A549 (cell line): Measurements from ENCODE around the gene HOXD12. TPM values are rescaled to one million over a fixed set of nuclear protein-coding genes. Genes with fewer than 3 reads are reported as not detected.
A peak's percentile ranks its signal among the peaks of the same experiment; 100 is the strongest.

Source experiments
- ATAC-seq, 2 experiments: fragments of 200-7000 bp in 1 of 2; fragments of >200 bp in 1 of 2; cut with Nextera tagmentation in 1 of 2; cut with Tn5 transposase in 1 of 2; 3 replicates each; pipeline versions ENCODE4 v1.8.0 to v1.9.1; 2018 to 2020; ENCODE audit warnings: mild to moderate bottlenecking in 1 of 2, moderate library complexity in 1 of 2
- CTCF ChIA-PET: fragments of 300-600 bp; sonication (Branson Sonifier 250); formaldehyde crosslinking; extraction: SDS; loops from one replicate; lab custom pipeline; 2021; ENCODE audit warnings: antibody characterized with exemption, inconsistent platforms; lab: Yijun Ruan, JAX
- POLR2A ChIA-PET: fragments of 350-600 bp; formaldehyde crosslinking; extraction: SDS; loops from one replicate; lab custom pipeline; 2021; ENCODE audit warnings: antibody characterized with exemption, inconsistent platforms; lab: Yijun Ruan, JAX
- DNase-seq, 2 experiments: peaks; one replicate each; pipeline versions ENCODE4 v3.0.0 to v3.0.0-alpha.2; 2011 to 2016; ENCODE audit warnings: low read depth in 1 of 2, low spot score in 1 of 2
- FAIRE-seq: peaks from 2 replicates; lab custom pipeline; 2011; peaks lifted over from hg19 to GRCh38; lab: Jason Lieb, UNC
- H3K27ac ChIP-seq, 2 experiments: fragments of >200 bp; sonication (Bioruptor Twin); formaldehyde crosslinking; 3 replicates each; pipeline ENCODE4 v1.5.1; 2016 to 2017
- H3K4me1 ChIP-seq: fragments of >200 bp; sonication (Bioruptor Twin); formaldehyde crosslinking; 3 replicates; pipeline ENCODE4 v1.6.1; 2016
- H3K4me2 ChIP-seq: fragments of >200 bp; sonication (Bioruptor Twin); formaldehyde crosslinking; 3 replicates; pipeline ENCODE4 v1.6.1; 2016
- H3K4me3 ChIP-seq: fragments of >200 bp; sonication (Bioruptor Twin); formaldehyde crosslinking; 3 replicates; pipeline ENCODE4 v1.5.1; 2016
- H3K9me3 ChIP-seq: fragments of >200 bp; sonication (Bioruptor Twin); formaldehyde crosslinking; 3 replicates; pipeline ENCODE4 v1.6.1; 2016
- CBX2 ChIP-seq: fragments of 200-600 bp; sonication (generic); IDR thresholded peaks from 2 replicates; pipeline ENCODE4 v1.6.1; 2016; ENCODE audit warnings: low read depth, mild to moderate bottlenecking, borderline replicate concordance
- CBX8 ChIP-seq: fragments of 200-600 bp; sonication (generic); IDR thresholded peaks from 2 replicates; pipeline ENCODE4 v1.6.1; 2016
- CHD2 ChIP-seq: fragments of 150-350 bp; IDR thresholded peaks from 2 replicates; pipeline ENCODE4 v1.6.1; 2014; ENCODE audit warnings: low read length; ENCODE audit not compliant: partially characterized antibody
- CTCF ChIP-seq: fragments of >200 bp; sonication (Bioruptor Twin); formaldehyde crosslinking; IDR thresholded peaks from 3 replicates; pipeline ENCODE4 v1.5.1; 2016
- EHMT2 ChIP-seq: fragments of 200-600 bp; sonication (generic); IDR thresholded peaks from 2 replicates; pipeline ENCODE4 v1.6.1; 2016; ENCODE audit warnings: antibody characterized with exemption, low read depth, mild to moderate bottlenecking, moderate library complexity
- HES2 ChIP-seq: fragments of >200 bp; sonication (Bioruptor Twin); formaldehyde crosslinking; IDR thresholded peaks from 2 replicates; pipeline ENCODE4 v1.6.1; 2016
- MAX ChIP-seq: IDR thresholded peaks from 2 replicates; pipeline ENCODE4 v1.6.1; 2012
- MAZ ChIP-seq: fragments of 150-350 bp; IDR thresholded peaks from 2 replicates; pipeline ENCODE4 v1.6.1; 2014; ENCODE audit warnings: antibody characterized with exemption, low read depth, low read length, borderline replicate concordance
- POLR2AphosphoS2 ChIP-seq: conservative IDR thresholded peaks from 2 replicates; pipeline ENCODE4 v1.6.1; 2012; ENCODE audit warnings: low read length, improper control_type of control experiment, inconsistent platforms
- RAD21 ChIP-seq, 2 experiments: fragments of >200 bp in 1 of 2; sonication (Bioruptor Twin) in 1 of 2; formaldehyde crosslinking in 1 of 2; IDR thresholded peaks in 1 of 2; conservative IDR thresholded peaks in 1 of 2; 2 replicates in 1 of 2; 3 replicates in 1 of 2; pipeline ENCODE4 v1.6.1; 2012 to 2018; ENCODE audit warnings: inconsistent platforms in 1 of 2
- RNF2 ChIP-seq: fragments of 200-600 bp; sonication (generic); IDR thresholded peaks from 2 replicates; pipeline ENCODE4 v1.6.1; 2016; ENCODE audit warnings: low read depth, mild to moderate bottlenecking, antibody characterized with exemption, moderate library complexity, borderline replicate concordance
- SMC3 ChIP-seq: fragments of >200 bp; sonication (Bioruptor Twin); formaldehyde crosslinking; IDR thresholded peaks from 3 replicates; pipeline ENCODE4 v1.6.1; 2018; ENCODE audit warnings: inconsistent platforms
- WGBS: methylation state at CpG from one replicate; pipeline ENCODE4 v1.1.6; 2017; ENCODE audit errors: missing lambda C conversion rate; 5-methylcytosine and 5-hydroxymethylcytosine counted together
- polyA plus RNA-seq, 4 experiments: library from polyadenylated mRNA; depleted of rRNA in 3 of 4; stranded (reverse); fragments of >200 nt; fragmentation: RNase III in 1 of 4; extraction: RNeasy Plus Mini Kit Qiagen cat#74134 plus additional on column Dnase treatment in 1 of 4; gene quantifications; 2 replicates in 3 of 4; 3 replicates in 1 of 4; pipeline ENCODE4 v1.2.3, GENCODE V29; 2011 to 2017

The HOXD12 gene
- polyA plus RNA-seq, 2 of the 4 experiments (the other 2 are of a cell fraction), result not detected

GRCh38 chr2:176088048-176088936 is 11.3 kb upstream of the HOXD12 start:
- 0 out of 6 replicates have a peak overlapping the region, but pooled peaks of 1 of the 2 experiments have one; percentile 47 for H3K27ac ChIP-seq
- 20% methylated on average over 37 of the region's 49 CpGs for whole genome bisulfite sequencing
- POLR2A ChIA-PET, result no interaction called here
- DNase-seq (peak in 1 of 2 experiments; percentile 55), FAIRE-seq (no peak), ATAC-seq (peak; percentile 77 to 87)
- no peaks in the 10 kb centered on the region for H3K9me3 ChIP-seq
- TF ChIP-seq RAD21 (conservative IDR thresholded peaks at IDR 0.05 in 1 of 2, IDR thresholded peaks at IDR 0.05 in 1 of 2) (peak; percentile 55 to 68), MAX (0 out of 2 replicates have a peak, but pooled peaks have one; percentile 31), SMC3 (peak; percentile 51), CTCF (peak; percentile 64), EHMT2 (no peak), CHD2 (no peak)
- H3K4me2 ChIP-seq, result peak overlapping the region; percentile 77
- peaks cover 7% of the 10 kb centered on the region; the same call in 1 of the 3 replicates for H3K4me1 ChIP-seq
- peak overlapping the region; percentile 22; the same call in 2 of the 3 replicates for H3K4me3 ChIP-seq
- CTCF ChIA-PET, result interaction anchor here (0.6 to 4.8 kb wide), 17 partner anchors 8 to 1533 kb away, joined by 3 to 42 read pairs (median 4); partner anchors contain the start of gene HOXD12

- FAIRE-seq, result no peak
- no peak for ATAC-seq
- DNase-seq, result no peak
- ChIA-PET CTCF (interaction anchor here (0.6 to 4.8 kb wide), 14 partner anchors 9 to 838 kb away, joined by 3 to 42 read pairs (median 4); partner anchors contain the start of gene HOXD12), POLR2A (no interaction called here)
- no peak overlapping the region for H3K27ac ChIP-seq
- WGBS, result 27% methylated on average over 6 of the region's 6 CpGs
- no peaks in the 10 kb centered on the region for H3K9me3 ChIP-seq
- H3K4me2 ChIP-seq, result peak overlapping the region; percentile 77; the same call in 1 of the 3 replicates
- TF ChIP-seq CBX8 (peak; percentile 96), EHMT2 (no peak), CBX2 (no peak), RNF2 (peak; percentile 96), MAZ (no peak), POLR2AphosphoS2 (no peak)
- H3K4me3 ChIP-seq, result no peak overlapping the region
- H3K4me1 ChIP-seq, result peaks cover 7% of the 10 kb centered on the region; the same call in 1 of the 3 replicates
These were observed 10.4 kb upstream of the HOXD12 start for GRCh38 chr2:176088937-176089842.

GRCh38 chr2:176089843-176090395 is 9.7 kb upstream of the HOXD12 start:
- Histone ChIP-seq H3K27ac (no peak overlapping the region), H3K4me3 (no peak overlapping the region), H3K9me3 (no peaks in the 10 kb centered on the region), H3K4me2 (no peak overlapping the region), H3K4me1 (peaks cover 7% of the 10 kb centered on the region; the same call in 1 of the 3 replicates)
- POLR2A ChIA-PET, result no interaction called here
- ATAC-seq (no peak), FAIRE-seq (no peak), DNase-seq (no peak)
- no peak for TF ChIP-seq HES2
- CTCF ChIA-PET, result interaction anchor here (2.3 kb wide), 1 partner anchor 10 kb away, joined by 13 read pairs; no protein-coding TSS in a partner anchor
